Temporal lobe (tissue), 1 donor: Measurements from ENCODE around the gene C1QTNF9. TPM values are rescaled to one million over a fixed set of nuclear protein-coding genes. Genes with fewer than 3 reads are reported as not detected.

Source experiments
- total RNA-seq: library from RNA; depleted of rRNA; stranded (reverse); fragments of >200 nt; gene quantifications from one replicate; pipeline ENCODE4 v1.2.3, GENCODE V29; 2014

The C1QTNF9 gene
- total RNA-seq, 1 donor from 2014 or later: not detected

Other genes starting within 250 kb of the C1QTNF9 start
- 23.1 TPM for gene SPATA13, start 148.9 kb upstream of the C1QTNF9 start, total RNA-seq
- 7.6 TPM for gene PARP4, start 203.2 kb downstream of the C1QTNF9 start, total RNA-seq